HG02759 (cell line): ENCODE measurements around the gene AMY1A.
"Not testable (repeated sequence)": the region's sequence is repeated elsewhere in the genome, so short reads cannot be mapped to it uniquely, and the experiment has no call there.

Experiments used
- ATAC-seq: cut with Tn5 transposase; IDR thresholded peaks from one replicate; pipeline ENCODE4 v1.9.1; 2021; ENCODE audit warnings: mild to moderate bottlenecking, moderate library complexity; ENCODE audit not compliant: unreplicated experiment

The AMY1A gene

GRCh38 chr1:103655460-103655859, at the start of gene AMY1A:
TSS of gene AMY1A (plus strand) at chr1:103655760. CDS start at chr1:103656331, 571 bp downstream.
- not testable (repeated sequence) for ATAC-seq

GRCh38 chr1:103616362-103616761, 39.2 kb upstream of the AMY1A start:
- ATAC-seq, result no peak

- not testable (repeated sequence) for ATAC-seq
Observed at GRCh38 chr1:103616994-103617477, 38.5 kb upstream of the AMY1A start, which contains the start of gene AMY2A. TSS of gene AMY2A (plus strand) at chr1:103617427. CDS start at chr1:103617441, 14 bp downstream.

- ATAC-seq, result not testable (repeated sequence)
Observed at GRCh38 chr1:103627436-103627835, 28.1 kb upstream of the AMY1A start.

- ATAC-seq, result not testable (repeated sequence)
Observed at GRCh38 chr1:103641194-103641593, 14.4 kb upstream of the AMY1A start.

GRCh38 chr1:103643908-103644307, 11.7 kb upstream of the AMY1A start:
- ATAC-seq, result not testable (repeated sequence)

- ATAC-seq, result not testable (repeated sequence)
Observed at GRCh38 chr1:103650305-103650704, 5.3 kb upstream of the AMY1A start.

- ATAC-seq, result not testable (repeated sequence)
Observed at GRCh38 chr1:103650889-103651288, 4.7 kb upstream of the AMY1A start.

GRCh38 chr1:103654133-103654532, 1.4 kb upstream of the AMY1A start:
- ATAC-seq, result not testable (repeated sequence)

- not testable (repeated sequence) for ATAC-seq
Observed at GRCh38 chr1:103676335-103676734, 20.8 kb downstream of the AMY1A start.

GRCh38 chr1:103696110-103696509, 40.5 kb downstream of the AMY1A start, which contains the start of gene AMY1B:
TSS of gene AMY1B (minus strand) at chr1:103696210. CDS start at chr1:103695639, 571 bp downstream.
- not testable (repeated sequence) for ATAC-seq

GRCh38 chr1:103697430-103697829, 41.9 kb downstream of the AMY1A start:
- not testable (repeated sequence) for ATAC-seq

- not testable (repeated sequence) for ATAC-seq
Observed at GRCh38 chr1:103700669-103701068, 45.1 kb downstream of the AMY1A start.

GRCh38 chr1:103701256-103701655, 45.7 kb downstream of the AMY1A start:
- not testable (repeated sequence) for ATAC-seq

- not testable (repeated sequence) for ATAC-seq
Observed at GRCh38 chr1:103707670-103708069, 52.1 kb downstream of the AMY1A start.

- not testable (repeated sequence) for ATAC-seq
Observed at GRCh38 chr1:103710381-103710780, 54.8 kb downstream of the AMY1A start.
